IMR-90 (cell line): ENCODE data around the gene SNRNP200. TPM values are rescaled to one million over a fixed set of nuclear protein-coding genes. Genes with fewer than 3 reads are reported as not detected.

Experiments used
- ATAC-seq: fragments of 200-7000 bp; cut with Tn5 transposase; 2 replicates; pipeline ENCODE4 v1.9.1; 2020; ENCODE audit warnings: low read depth, mild to moderate bottlenecking, moderate library complexity
- BruUV-seq: library from RNA; stranded (reverse); fragments of 400-500 nt; replicated peaks from 2 replicates; lab custom pipeline; 2021; lab: Mats Ljungman, UMichigan
- CTCF ChIA-PET: fragments of 300-600 bp; formaldehyde crosslinking; extraction: SDS; loops from one replicate; lab custom pipeline; 2021; ENCODE audit warnings: antibody characterized with exemption; lab: Yijun Ruan, JAX
- POLR2A ChIA-PET: fragments of 300-600 bp; sonication (Branson Sonifier 250); formaldehyde crosslinking; loops from one replicate; lab custom pipeline; 2022; ENCODE audit warnings: antibody characterized with exemption; ENCODE audit not compliant: unreplicated experiment; lab: Charles Lee
- DNase-seq: peaks from one replicate; pipeline ENCODE4 v3.0.0; 2013
- H2AFZ ChIP-seq: replicated peaks from 2 replicates; pipeline ENCODE3; 2013; ENCODE audit warnings: low read length, mild to moderate bottlenecking; ENCODE audit not compliant: poor library complexity
- H2AK5ac ChIP-seq: 2 replicates; pipeline ENCODE4 v1.6.1; 2013; ENCODE audit warnings: low read depth, low read length, inconsistent platforms
- H2AK9ac ChIP-seq: replicated peaks from 2 replicates; pipeline ENCODE3; 2013; ENCODE audit warnings: mild to moderate bottlenecking, low read depth, low read length, moderate library complexity; ENCODE audit not compliant: poor library complexity
- H2BK120ac ChIP-seq: 2 replicates; pipeline ENCODE4 v1.6.1; 2013; ENCODE audit warnings: low read depth, low read length, inconsistent platforms
- H2BK15ac ChIP-seq: 3 replicates; pipeline ENCODE4 v1.6.1; 2013; ENCODE audit warnings: low read depth, low read length, inconsistent platforms
- H2BK20ac ChIP-seq: 2 replicates; pipeline ENCODE4 v1.6.1; 2013; ENCODE audit warnings: low read depth, mild to moderate bottlenecking, inconsistent platforms, low read length, moderate library complexity
- H2BK5ac ChIP-seq: 2 replicates; pipeline ENCODE4 v1.6.1; 2013; ENCODE audit warnings: mild to moderate bottlenecking, low read depth, low read length, inconsistent platforms; ENCODE audit not compliant: poor library complexity, severe bottlenecking
- H3K14ac ChIP-seq: replicated peaks from 2 replicates; pipeline ENCODE4 v1.6.1; 2013; ENCODE audit warnings: low read depth, low read length, inconsistent platforms
- H3K18ac ChIP-seq: 2 replicates; pipeline ENCODE4 v1.6.1; 2013; ENCODE audit warnings: low read depth, low read length, control low read depth
- H3K23ac ChIP-seq: 2 replicates; pipeline ENCODE4 v1.6.1; 2013; ENCODE audit warnings: low read depth, low read length, inconsistent platforms
- H3K27ac ChIP-seq: 2 replicates; pipeline ENCODE4 v1.5.1; 2013; ENCODE audit warnings: mild to moderate bottlenecking, control low read depth, low read length; ENCODE audit not compliant: insufficient read depth
- H3K27me3 ChIP-seq: 2 replicates; pipeline ENCODE4 v1.6.1; 2013; ENCODE audit warnings: low read length; ENCODE audit not compliant: control insufficient read depth, insufficient read depth
- H3K36me3 ChIP-seq: 2 replicates; pipeline ENCODE4 v1.6.1; 2013; ENCODE audit warnings: low read length, mixed read lengths; ENCODE audit not compliant: control insufficient read depth, insufficient read depth
- H3K4ac ChIP-seq: 2 replicates; pipeline ENCODE4 v1.6.1; 2013; ENCODE audit warnings: low read depth, low read length, inconsistent platforms
- H3K4me1 ChIP-seq: 2 replicates; pipeline ENCODE4 v1.6.1; 2013; ENCODE audit warnings: low read length, mixed read lengths; ENCODE audit not compliant: control insufficient read depth, insufficient read depth
- H3K4me2 ChIP-seq: 2 replicates; pipeline ENCODE4 v1.6.1; 2013; ENCODE audit warnings: low read depth, mild to moderate bottlenecking, control low read depth, low read length, moderate library complexity
- H3K4me3 ChIP-seq: 2 replicates; pipeline ENCODE4 v1.5.1; 2013; ENCODE audit warnings: low read depth, mild to moderate bottlenecking, control low read depth, low read length, moderate library complexity; ENCODE audit not compliant: insufficient read depth
- H3K56ac ChIP-seq: 2 replicates; pipeline ENCODE4 v1.6.1; 2013; ENCODE audit warnings: low read length, inconsistent platforms; ENCODE audit not compliant: insufficient read depth; ENCODE audit errors: extremely low read depth
- H3K79me1 ChIP-seq, 2 experiments: 2 replicates each; pipeline ENCODE4 v1.6.1; 2013; ENCODE audit warnings: low read length in 2 of 2, inconsistent platforms in 1 of 2, low read depth in 1 of 2
- H3K9ac ChIP-seq: 2 replicates; pipeline ENCODE4 v1.6.1; 2013; ENCODE audit warnings: low read depth, low read length, control low read depth
- H3K9me1 ChIP-seq: 2 replicates; pipeline ENCODE4 v1.6.1; 2013; ENCODE audit warnings: low read length, inconsistent platforms; ENCODE audit not compliant: insufficient read depth
- H3K9me3 ChIP-seq: 2 replicates; pipeline ENCODE4 v1.6.1; 2013; ENCODE audit warnings: low read length; ENCODE audit not compliant: control insufficient read depth, insufficient read depth
- H4K20me1 ChIP-seq: 2 replicates; pipeline ENCODE4 v1.6.1; 2013; ENCODE audit warnings: low read length, inconsistent platforms; ENCODE audit not compliant: insufficient read depth
- H4K5ac ChIP-seq: 2 replicates; pipeline ENCODE4 v1.6.1; 2013; ENCODE audit warnings: mild to moderate bottlenecking, low read depth, low read length, control low read depth
- H4K8ac ChIP-seq, 2 experiments: 2 replicates each; pipeline ENCODE4 v1.6.1; 2013; ENCODE audit warnings: low read depth in 2 of 2, low read length in 2 of 2, control low read depth in 1 of 2, inconsistent platforms in 1 of 2
- H4K91ac ChIP-seq: 2 replicates; pipeline ENCODE4 v1.6.1; 2013; ENCODE audit warnings: low read depth, low read length, inconsistent platforms; ENCODE audit not compliant: insufficient read depth
- BHLHE40 ChIP-seq: fragments of 150-350 bp; IDR thresholded peaks from 2 replicates; pipeline ENCODE4 v1.6.1; 2016; ENCODE audit warnings: mild to moderate bottlenecking, low read depth, low read length
- CEBPB ChIP-seq: IDR thresholded peaks from 2 replicates; pipeline ENCODE4 v1.6.1; 2012; ENCODE audit warnings: low read depth, low read length, improper control_type of control experiment
- CHD1 ChIP-seq: IDR thresholded peaks from 2 replicates; pipeline ENCODE4 v1.6.1; 2012; ENCODE audit warnings: low read depth, low read length, improper control_type of control experiment
- FOS ChIP-seq: fragments of 150-350 bp; IDR thresholded peaks from 2 replicates; pipeline ENCODE4 v1.6.1; 2016; ENCODE audit warnings: low read depth, low read length
- RCOR1 ChIP-seq: IDR thresholded peaks from 2 replicates; pipeline ENCODE4 v1.6.1; 2012; ENCODE audit warnings: mild to moderate bottlenecking, low read length, improper control_type of control experiment; ENCODE audit not compliant: insufficient replicate concordance
- RFX5 ChIP-seq: IDR thresholded peaks from 2 replicates; pipeline ENCODE4 v1.8.0; 2012; ENCODE audit warnings: low read depth, mild to moderate bottlenecking, low read length, moderate library complexity
- SMC3 ChIP-seq: fragments of 150-350 bp; IDR thresholded peaks from 2 replicates; pipeline ENCODE4 v1.6.1; 2016; ENCODE audit warnings: low read depth, mild to moderate bottlenecking, antibody characterized with exemption, low read length, moderate library complexity
- WGBS, 2 experiments: methylation state at CpG; one replicate each; pipeline versions ENCODE4 v1.1.5 to v1.1.7; 2013; ENCODE audit warnings: missing lambda C conversion rate in 2 of 2; ENCODE audit not compliant: insufficient read length in 1 of 2; ENCODE audit errors: extremely low coverage in 2 of 2; 5-methylcytosine and 5-hydroxymethylcytosine counted together
- dilution Hi-C: fragments of 300-500 bp; cut with HindIII; formaldehyde crosslinking; loops from one replicate; pipeline ENCODE4 v1.14.3; 2018; ENCODE audit warnings: low sequenced_read_pairs; ENCODE audit not compliant: unreplicated experiment
- in situ Hi-C: fragments of 300-500 bp; cut with MboI; formaldehyde crosslinking; loops from 3 replicates; pipeline ENCODE4 v1.14.3; 2019; ENCODE audit warnings: low sequenced_read_pairs, inconsistent platforms, mixed read lengths
- intact Hi-C: fragments of 100-400 bp; cut with micrococcal nuclease; formaldehyde crosslinking; loops from 2 replicates; pipeline ENCODE4 v1.10.0; 2022
- polyA plus RNA-seq, 3 experiments: library from polyadenylated mRNA; depleted of rRNA; stranded (reverse); fragments of >200 nt; gene quantifications; 2 replicates each; pipeline ENCODE4 v1.2.3, GENCODE V29; 2012; ENCODE audit warnings: low replicate concordance in 1 of 3
- total RNA-seq: library from RNA; depleted of rRNA; stranded (reverse); fragments of >200 nt; gene quantifications from 2 replicates; pipeline ENCODE4 v1.2.3, GENCODE V29; 2012
- TF ChIP-seq, protein P1 (sequence below): fragments of 150-350 bp; IDR thresholded peaks from 2 replicates; pipeline ENCODE4 v1.6.1; 2017; ENCODE audit warnings: mild to moderate bottlenecking, antibody characterized with exemption, low read length, low read depth
- TF ChIP-seq, protein P2 (sequence below): fragments of 150-350 bp; IDR thresholded peaks from 2 replicates; pipeline ENCODE4 v1.6.1; 2016; ENCODE audit warnings: low read depth, mild to moderate bottlenecking, low read length, moderate library complexity, borderline replicate concordance

The SNRNP200 gene
- total and polyA plus RNA-seq, 2 of the 4 experiments (the other 2 are of a cell fraction): 44.1 to 108 TPM

DNA sequence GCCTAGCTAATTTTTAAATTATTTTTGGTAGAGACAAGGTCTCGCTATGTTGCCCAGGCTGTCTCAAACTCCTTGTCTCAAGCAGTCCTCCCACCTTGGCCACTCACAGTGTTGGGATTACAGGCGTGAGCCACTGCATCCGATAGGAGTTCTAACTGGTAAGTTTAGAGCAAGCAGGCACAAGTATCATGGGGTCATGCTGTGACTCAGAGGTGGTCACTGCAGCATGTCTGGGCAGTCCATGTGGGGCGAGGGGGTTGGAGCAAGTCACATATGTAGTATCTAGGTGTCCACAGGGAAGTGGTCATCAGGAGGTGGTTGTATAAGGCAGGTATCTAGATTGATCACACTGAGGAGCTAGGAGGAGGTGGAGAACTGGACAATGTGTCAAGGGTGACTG lies 74.0 kb downstream of the SNRNP200 start:
- WGBS, 2 experiments: 100% methylated on average over 1 of the region's 4 CpGs; no CpG with 5 or more reads in 1 of the 2 experiments
- Histone ChIP-seq H3K4me1 (no peaks in the 10 kb centered on the region), H4K5ac (no peak overlapping the region), H2AFZ (no peak overlapping the region), H2BK5ac (no peak overlapping the region), H3K18ac (no peak overlapping the region), H3K56ac (no peak overlapping the region), H3K4ac (no peak overlapping the region), H3K27ac (no peak overlapping the region), H3K36me3 (no peaks in the 10 kb centered on the region), H2BK20ac (no peak overlapping the region), H2AK5ac (no peak overlapping the region), H2BK120ac (no peak overlapping the region), H3K14ac (no peak overlapping the region), H3K4me2 (no peak overlapping the region), H4K91ac (no peak overlapping the region), H2BK15ac (no peak overlapping the region), H3K9me1 (peaks cover 4% of the 10 kb centered on the region), H3K23ac (no peak overlapping the region), H3K4me3 (no peak overlapping the region), H3K9ac (no peak overlapping the region), H2AK9ac (no peak overlapping the region), H4K20me1 (no peaks in the 10 kb centered on the region; the same call in 1 of the 2 replicates), H4K8ac (no peak overlapping the region), H3K9me3 (no peaks in the 10 kb centered on the region), H3K79me1 (peaks cover 9% of the 10 kb centered on the region in 2 experiments), H3K27me3 (no peaks in the 10 kb centered on the region)
- CTCF ChIA-PET: no interaction called here
- BruUV-seq: no TSS peak
- dilution Hi-C loops: no loop called here
- ATAC-seq (no peak), DNase-seq (no peak)
- TF ChIP-seq, protein P1, sequence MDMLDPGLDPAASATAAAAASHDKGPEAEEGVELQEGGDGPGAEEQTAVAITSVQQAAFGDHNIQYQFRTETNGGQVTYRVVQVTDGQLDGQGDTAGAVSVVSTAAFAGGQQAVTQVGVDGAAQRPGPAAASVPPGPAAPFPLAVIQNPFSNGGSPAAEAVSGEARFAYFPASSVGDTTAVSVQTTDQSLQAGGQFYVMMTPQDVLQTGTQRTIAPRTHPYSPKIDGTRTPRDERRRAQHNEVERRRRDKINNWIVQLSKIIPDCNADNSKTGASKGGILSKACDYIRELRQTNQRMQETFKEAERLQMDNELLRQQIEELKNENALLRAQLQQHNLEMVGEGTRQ: no peak
- TF ChIP-seq, protein P2, sequence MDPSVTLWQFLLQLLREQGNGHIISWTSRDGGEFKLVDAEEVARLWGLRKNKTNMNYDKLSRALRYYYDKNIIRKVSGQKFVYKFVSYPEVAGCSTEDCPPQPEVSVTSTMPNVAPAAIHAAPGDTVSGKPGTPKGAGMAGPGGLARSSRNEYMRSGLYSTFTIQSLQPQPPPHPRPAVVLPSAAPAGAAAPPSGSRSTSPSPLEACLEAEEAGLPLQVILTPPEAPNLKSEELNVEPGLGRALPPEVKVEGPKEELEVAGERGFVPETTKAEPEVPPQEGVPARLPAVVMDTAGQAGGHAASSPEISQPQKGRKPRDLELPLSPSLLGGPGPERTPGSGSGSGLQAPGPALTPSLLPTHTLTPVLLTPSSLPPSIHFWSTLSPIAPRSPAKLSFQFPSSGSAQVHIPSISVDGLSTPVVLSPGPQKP: no peak
- TF ChIP-seq SMC3 (no peak), FOS (no peak), BHLHE40 (no peak), RCOR1 (no peak), RFX5 (no peak), CHD1 (no peak), CEBPB (no peak)
- intact Hi-C loops: no loop called here
- POLR2A ChIA-PET: no interaction called here
- in situ Hi-C loops: no loop called here
